NCI-H460 (cell line): Measurements from ENCODE around the gene LIMS2. TPM values are rescaled to one million over a fixed set of nuclear protein-coding genes. Genes with fewer than 3 reads are reported as not detected.

Experiments used
- DNase-seq: peaks from one replicate; pipeline ENCODE4 v3.0.0-alpha.2; 2016; ENCODE audit warnings: low read depth; ENCODE audit errors: extremely low read depth
- total RNA-seq: library from RNA; depleted of rRNA; stranded (reverse); fragments of >200 nt; shearing (Covaris generic); gene quantifications from 2 replicates; pipeline ENCODE4 v1.2.3, GENCODE V29; 2014; rRNA removed

LIMS2 gene
- total RNA-seq, 1 experiment from 2014 or later: not detected

DNA sequence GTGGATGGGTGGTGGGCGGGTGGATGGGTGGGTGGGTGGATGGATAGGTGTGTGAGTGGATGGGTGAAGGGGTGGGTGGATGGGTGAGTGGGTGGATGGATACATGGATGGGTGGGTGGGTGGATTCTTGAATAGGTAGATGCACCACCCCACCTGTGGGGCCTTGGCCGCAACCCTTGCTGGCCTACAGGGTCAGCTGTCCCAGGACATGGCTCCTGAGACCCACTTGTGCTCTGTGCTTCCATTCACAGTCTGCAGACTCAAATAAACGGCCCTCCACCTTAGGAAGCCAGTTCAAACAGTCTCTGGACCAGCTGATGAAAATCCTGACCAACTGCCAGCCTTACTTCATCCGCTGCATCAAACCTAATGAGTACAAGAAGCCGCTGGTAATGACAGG is 85.5 kb downstream of the LIMS2 start:
- no peak for DNase-seq

DNA sequence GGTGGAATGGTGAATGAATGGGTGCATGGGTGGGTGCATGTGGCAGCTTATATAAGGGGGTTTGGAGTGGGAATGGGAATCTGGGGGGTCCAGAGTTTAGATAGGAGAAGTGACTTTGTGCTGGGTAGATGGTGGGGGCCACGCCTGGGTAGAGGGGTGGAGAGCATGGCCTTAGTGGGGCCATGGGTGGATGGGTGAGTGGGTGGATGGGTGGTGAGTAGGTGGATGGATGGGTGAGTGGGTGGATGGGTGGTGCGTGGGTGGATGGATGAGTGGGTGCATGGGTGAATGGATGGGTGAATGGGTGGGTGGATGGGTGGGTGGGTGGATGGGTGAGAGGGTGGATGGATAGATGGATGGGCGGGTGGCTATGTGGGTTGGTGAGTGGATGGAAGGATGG is 86.0 kb downstream of the LIMS2 start:
- no peak for DNase-seq

Other genes starting within 250 kb of the LIMS2 start
- 49.7 and 49.8 TPM in 2 replicates for gene IWS1, start 149.0 kb downstream of the LIMS2 start, total RNA-seq
- gene MYO7B, start 139.8 kb downstream of the LIMS2 start, total RNA-seq: not detected in 2 replicates
- not detected in 2 replicates for gene GPR17, start 29.4 kb downstream of the LIMS2 start, total RNA-seq
- gene SFT2D3, start 26.0 kb upstream of the LIMS2 start, total RNA-seq: 7.4 and 8.4 TPM in 2 replicates
- gene WDR33, start 135.6 kb upstream of the LIMS2 start, total RNA-seq: 28.5 and 32.7 TPM in 2 replicates
- gene POLR2D, start 182.6 kb upstream of the LIMS2 start, total RNA-seq: 34.4 and 44.1 TPM in 2 replicates
- gene AMMECR1L, start 210.4 kb upstream of the LIMS2 start, total RNA-seq: 32.1 and 33.4 TPM in 2 replicates